K562 (cell line): ENCODE measurements around the gene COX6A1. TPM values are rescaled to one million over a fixed set of nuclear protein-coding genes. Genes with fewer than 3 reads are reported as not detected.

Source experiments
- ATAC-seq: fragments of 200-7000 bp; cut with Tn5 transposase; 3 replicates; pipeline ENCODE4 v1.9.1; 2020; ENCODE audit warnings: moderate library complexity
- BruUV-seq: library from RNA; stranded (reverse); fragments of 400-500 nt; replicated peaks from 2 replicates; lab custom pipeline; 2021; lab: Mats Ljungman, UMichigan
- CTCF ChIA-PET: fragments of 300-600 bp; formaldehyde crosslinking; extraction: SDS; loops from one replicate; lab custom pipeline; 2021; ENCODE audit warnings: low intra/inter-chr PET ratio; lab: Yijun Ruan, JAX
- POLR2A ChIA-PET: fragments of 300-600, 350-650 bp; sonication (Branson Sonifier 250); formaldehyde crosslinking; extraction: SDS; loops from one replicate; lab custom pipeline; 2021; ENCODE audit warnings: antibody characterized with exemption, inconsistent platforms; lab: Yijun Ruan, JAX
- DNase-seq, 4 experiments: peaks; one replicate each; pipeline versions ENCODE4 v3.0.0 to v3.0.0-alpha.2; 2011 to 2018; ENCODE audit warnings: low spot score in 3 of 4, mixed read lengths in 3 of 4; ENCODE audit errors: extremely low read depth in 1 of 4
- FAIRE-seq: peaks from 2 replicates; lab custom pipeline; 2011; peaks lifted over from hg19 to GRCh38; lab: Jason Lieb, UNC
- H2AFZ ChIP-seq: 2 replicates; pipeline ENCODE4 v1.6.0; 2011; ENCODE audit warnings: low read depth, low read length, control low read depth, inconsistent platforms
- H3K27ac ChIP-seq: fragments of 200-600 bp; 3 replicates; pipeline ENCODE4 v1.8.0; 2011; ENCODE audit warnings: low read depth, mild to moderate bottlenecking, control low read depth, inconsistent platforms, low read length, moderate library complexity, mixed read lengths; ENCODE audit errors: extremely low read depth
- H3K27me3 ChIP-seq, 2 experiments: fragments of 300-600 bp in 1 of 2; 2 replicates in 1 of 2; 3 replicates in 1 of 2; pipeline versions ENCODE4 v1.6.0 to v1.8.0; 2011; ENCODE audit warnings: inconsistent platforms in 2 of 2, low read length in 2 of 2, mild to moderate bottlenecking in 1 of 2, mixed read lengths in 1 of 2, moderate library complexity in 1 of 2; ENCODE audit not compliant: control insufficient read depth in 2 of 2, insufficient read depth in 2 of 2
- H3K36me3 ChIP-seq: fragments of 300-600 bp; 3 replicates; pipeline ENCODE4 v1.8.0; 2011; ENCODE audit warnings: mild to moderate bottlenecking, low read length, inconsistent platforms; ENCODE audit not compliant: control insufficient read depth, insufficient read depth
- H3K4me1 ChIP-seq, 2 experiments: fragments of 200-600 bp in 1 of 2; replicated peaks in 1 of 2; 2 replicates in 1 of 2; 3 replicates in 1 of 2; pipeline versions ENCODE4 v1.5.1 to v1.8.0; 2011; ENCODE audit warnings: inconsistent platforms in 2 of 2, low read length in 2 of 2, mild to moderate bottlenecking in 1 of 2, mixed read lengths in 1 of 2, moderate library complexity in 1 of 2; ENCODE audit not compliant: control insufficient read depth in 2 of 2, insufficient read depth in 2 of 2
- H3K4me2 ChIP-seq: 2 replicates; pipeline ENCODE4 v1.6.1; 2011; ENCODE audit warnings: low read length, control low read depth, inconsistent platforms, mixed read lengths; ENCODE audit not compliant: insufficient read depth
- H3K4me3 ChIP-seq: fragments of 200-600 bp; sonication (generic), shearing (Covaris generic); 2 replicates; pipeline ENCODE4 v1.5.1; 2016; ENCODE audit warnings: control low read depth, inconsistent platforms
- H3K79me2 ChIP-seq: fragments of 200-600 bp; 3 replicates; pipeline ENCODE4 v1.8.0; 2011; ENCODE audit warnings: low read length, inconsistent platforms; ENCODE audit not compliant: control insufficient read depth, insufficient read depth
- H3K9ac ChIP-seq, 2 experiments: 2 replicates each; pipeline versions ENCODE4 v1.6.0 to v1.6.1; 2011; ENCODE audit warnings: low read depth in 2 of 2, low read length in 2 of 2, control low read depth in 1 of 2, inconsistent platforms in 1 of 2, mild to moderate bottlenecking in 1 of 2, mixed read lengths in 1 of 2; ENCODE audit not compliant: insufficient read depth in 1 of 2
- H3K9me1 ChIP-seq: one replicate; pipeline ENCODE4 v1.6.0; 2011; ENCODE audit warnings: inconsistent platforms, mild to moderate bottlenecking, low read length, moderate library complexity; ENCODE audit not compliant: control insufficient read depth, insufficient read depth
- H3K9me3 ChIP-seq: replicated peaks from 2 replicates; pipeline ENCODE4 v1.5.1; 2011; ENCODE audit warnings: low read depth, low read length, inconsistent platforms; ENCODE audit not compliant: control insufficient read depth, insufficient read depth
- H4K20me1 ChIP-seq: replicated peaks from 2 replicates; pipeline ENCODE4 v1.6.1; 2011; ENCODE audit warnings: low read length, inconsistent platforms, mixed read lengths; ENCODE audit not compliant: control insufficient read depth, insufficient read depth
- FOXJ3 ChIP-seq: sonication (generic); formaldehyde crosslinking; IDR thresholded peaks from 2 replicates; pipeline ENCODE4 v1.4.0; 2020; ENCODE audit warnings: mild to moderate bottlenecking, missing genetic modification reagents
- RBM25 ChIP-seq: fragments of 200-400 bp; formaldehyde crosslinking; IDR thresholded peaks from 2 replicates; pipeline ENCODE4 v1.6.1; 2018; ENCODE audit warnings: low read length, low read depth, moderate library complexity; ENCODE audit not compliant: severe bottlenecking
- ZBTB49 ChIP-seq: sonication (generic); formaldehyde crosslinking; IDR thresholded peaks from 2 replicates; pipeline ENCODE4 v1.8.0; 2022; ENCODE audit warnings: missing genetic modification reagents, mild to moderate bottlenecking, borderline replicate concordance
- ZNF740 ChIP-seq, 3 experiments: fragments of 200-800 bp in 1 of 3; sonication (Bioruptor generic) in 1 of 3; sonication (generic) in 1 of 3; formaldehyde crosslinking in 1 of 3; IDR thresholded peaks; 2 replicates each; pipeline versions ENCODE4 v1.6.1 to v1.8.0; 2016 to 2022; ENCODE audit warnings: mild to moderate bottlenecking in 2 of 3, missing compliant biosample characterization in 2 of 3, missing genetic modification characterization in 2 of 3, missing genetic modification reagents in 1 of 3
- WGBS: fragments of 100-300 bp; shearing (Covaris generic); methylation state at CpG from one replicate; pipeline ENCODE4 v1.1.6; 2016; ENCODE audit warnings: low coverage, mixed read lengths; ENCODE audit not compliant: insufficient coverage; ENCODE audit errors: missing lambda C conversion rate; 5-methylcytosine and 5-hydroxymethylcytosine counted together
- in situ Hi-C: fragments of 300-500 bp; cut with MboI; formaldehyde crosslinking; loops from 4 replicates; pipeline ENCODE4 v1.15.0; 2018; ENCODE audit warnings: inconsistent platforms, mixed read lengths
- intact Hi-C: fragments of 100-400 bp; cut with micrococcal nuclease; formaldehyde crosslinking; loops from 2 replicates; pipeline ENCODE4 v1.14.2; 2022
- polyA plus RNA-seq, 8 experiments: library from polyadenylated mRNA; depleted of rRNA in 4 of 8; stranded (reverse) in 5 of 8; unstranded in 3 of 8; fragments of >200 nt; fragmentation: Nextera tagmentation in 2 of 8; fragmentation: Illumina TruSeq in 1 of 8; extraction: Ambion mirVana in 2 of 8; extraction: Trizol in 1 of 8; gene quantifications; 2 replicates each; pipeline versions ENCODE4 v1.2.1 to v1.2.3, GENCODE V29; 2011 to 2014; ENCODE audit warnings: inconsistent platforms in 1 of 8, missing spikeins in 1 of 8
- total RNA-seq, 7 experiments: library from RNA; depleted of rRNA in 6 of 7; stranded (reverse); fragments of >200 nt in 6 of 7; fragmentation: Illumina TruSeq in 2 of 7; extraction: Trizol in 2 of 7; gene quantifications; 2 replicates each; pipeline versions ENCODE4 v1.2.1 to v1.2.3, GENCODE V29; 2011 to 2021; ENCODE audit warnings: low replicate concordance in 1 of 7

Gene COX6A1
- total and polyA plus RNA-seq, 9 of the 15 experiments (the other 6 are each of a cell fraction or from before 2014, with no cell fraction given), result 414 to 4,142 (median 931) TPM

- no peak for TF ChIP-seq ZBTB49 (CRISPR knock-in tag)
Observed at GRCh38 chr12:120474616-120474960, 36.7 kb downstream of the COX6A1 start (continued).

- WGBS, result 50% methylated on average over 1 of the region's 1 CpG
- peaks cover 23 to 44% of the 10 kb centered on the region in 2 experiments for H3K4me1 ChIP-seq
Observed at GRCh38 chr12:120475643-120476042, 37.7 kb downstream of the COX6A1 start.

More at GRCh38 chr12:120475643-120476042, 37.7 kb downstream of the COX6A1 start:
- Histone ChIP-seq H3K9me3 (no peaks in the 10 kb centered on the region), H3K9ac (no peak overlapping the region), H4K20me1 (no peaks in the 10 kb centered on the region), H3K9me1 (peaks cover 5% of the 10 kb centered on the region), H3K27me3 (no peaks in the 10 kb centered on the region), H3K27ac (no peak overlapping the region), H3K4me2 (no peak overlapping the region), H2AFZ (no peak overlapping the region), H3K79me2 (peaks cover 53% of the 10 kb centered on the region), H3K4me3 (no peak overlapping the region)
- no TSS peak for BruUV-seq
- CTCF ChIA-PET, result no interaction called here
- DNase-seq, result no peak
- FAIRE-seq, result no peak
- TF ChIP-seq RBM25 (peak; percentile 41), FOXJ3 (CRISPR knock-in tag) (no peak), ZNF740 (CRISPR knock-in tag; IDR thresholded peaks at IDR 0.05) (no peak), ZNF740 (tag; IDR thresholded peaks at IDR 0.05) (no peak)
- TF ChIP-seq, all 486 proteins: peak for 1
- peaks cover 3% of the 10 kb centered on the region; the same call in 2 of the 3 replicates for H3K36me3 ChIP-seq
- POLR2A ChIA-PET, result interaction anchor here (2.1 to 2.9 kb wide), 5 partner anchors 8 to 21 kb away, joined by 9 to 13 read pairs (median 12); partner anchors contain the start of gene DYNLL1
- no peak for ATAC-seq
- intact Hi-C loops, result no loop called here
- in situ Hi-C loops, result no loop called here
